ENCODE results near the gene PRKAR1A. TPM values are rescaled to one million over a fixed set of nuclear protein-coding genes. Genes with fewer than 3 reads are reported as not detected.

Gene PRKAR1A
- total RNA-seq, 4 donors from 2014 or later = 388 to 501 (median 431) TPM

DNA sequence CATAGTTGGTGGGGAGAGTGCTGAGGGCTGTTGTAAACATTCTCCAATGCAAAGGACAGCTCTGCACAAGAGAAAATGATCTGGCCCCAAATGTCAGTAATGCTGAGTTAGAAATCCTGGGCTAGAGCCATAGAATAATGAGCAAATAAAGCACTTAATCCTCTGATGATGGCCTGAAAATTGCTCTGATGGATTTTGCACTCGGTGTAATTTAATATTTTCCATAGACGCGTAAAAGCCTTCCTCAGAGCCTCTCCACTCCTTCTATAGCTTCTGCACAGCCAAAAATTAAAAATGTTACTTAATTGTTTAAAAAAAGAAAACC, 65.2 kb downstream of the PRKAR1A start:
- TF ChIP-seq, protein P1, sequence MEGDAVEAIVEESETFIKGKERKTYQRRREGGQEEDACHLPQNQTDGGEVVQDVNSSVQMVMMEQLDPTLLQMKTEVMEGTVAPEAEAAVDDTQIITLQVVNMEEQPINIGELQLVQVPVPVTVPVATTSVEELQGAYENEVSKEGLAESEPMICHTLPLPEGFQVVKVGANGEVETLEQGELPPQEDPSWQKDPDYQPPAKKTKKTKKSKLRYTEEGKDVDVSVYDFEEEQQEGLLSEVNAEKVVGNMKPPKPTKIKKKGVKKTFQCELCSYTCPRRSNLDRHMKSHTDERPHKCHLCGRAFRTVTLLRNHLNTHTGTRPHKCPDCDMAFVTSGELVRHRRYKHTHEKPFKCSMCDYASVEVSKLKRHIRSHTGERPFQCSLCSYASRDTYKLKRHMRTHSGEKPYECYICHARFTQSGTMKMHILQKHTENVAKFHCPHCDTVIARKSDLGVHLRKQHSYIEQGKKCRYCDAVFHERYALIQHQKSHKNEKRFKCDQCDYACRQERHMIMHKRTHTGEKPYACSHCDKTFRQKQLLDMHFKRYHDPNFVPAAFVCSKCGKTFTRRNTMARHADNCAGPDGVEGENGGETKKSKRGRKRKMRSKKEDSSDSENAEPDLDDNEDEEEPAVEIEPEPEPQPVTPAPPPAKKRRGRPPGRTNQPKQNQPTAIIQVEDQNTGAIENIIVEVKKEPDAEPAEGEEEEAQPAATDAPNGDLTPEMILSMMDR (IDR thresholded peaks at IDR 0.05; ENCODE audit: low read depth) = no peak

DNA sequence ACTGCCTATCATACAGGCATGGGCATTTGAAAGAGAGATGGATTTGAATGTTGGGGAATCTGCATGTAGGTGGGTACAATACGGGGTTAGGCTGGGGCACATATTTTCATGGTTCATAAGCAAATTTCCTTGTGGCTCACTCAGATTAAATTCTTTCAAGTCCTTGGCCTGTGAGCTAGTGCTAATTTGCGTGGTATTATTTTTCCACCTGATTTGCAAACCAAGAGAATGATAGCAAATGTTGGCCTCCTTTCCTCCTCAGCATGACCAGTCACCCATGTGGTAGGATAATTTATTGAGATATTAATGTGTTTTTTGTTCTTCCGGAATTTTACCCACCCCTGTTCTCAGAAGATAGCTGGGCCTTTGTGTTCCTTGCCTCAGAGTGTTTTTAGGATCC, 66.0 kb downstream of the PRKAR1A start:
- TF ChIP-seq, protein P1 (IDR thresholded peaks at IDR 0.05; ENCODE audit: low read depth) = no peak

DNA sequence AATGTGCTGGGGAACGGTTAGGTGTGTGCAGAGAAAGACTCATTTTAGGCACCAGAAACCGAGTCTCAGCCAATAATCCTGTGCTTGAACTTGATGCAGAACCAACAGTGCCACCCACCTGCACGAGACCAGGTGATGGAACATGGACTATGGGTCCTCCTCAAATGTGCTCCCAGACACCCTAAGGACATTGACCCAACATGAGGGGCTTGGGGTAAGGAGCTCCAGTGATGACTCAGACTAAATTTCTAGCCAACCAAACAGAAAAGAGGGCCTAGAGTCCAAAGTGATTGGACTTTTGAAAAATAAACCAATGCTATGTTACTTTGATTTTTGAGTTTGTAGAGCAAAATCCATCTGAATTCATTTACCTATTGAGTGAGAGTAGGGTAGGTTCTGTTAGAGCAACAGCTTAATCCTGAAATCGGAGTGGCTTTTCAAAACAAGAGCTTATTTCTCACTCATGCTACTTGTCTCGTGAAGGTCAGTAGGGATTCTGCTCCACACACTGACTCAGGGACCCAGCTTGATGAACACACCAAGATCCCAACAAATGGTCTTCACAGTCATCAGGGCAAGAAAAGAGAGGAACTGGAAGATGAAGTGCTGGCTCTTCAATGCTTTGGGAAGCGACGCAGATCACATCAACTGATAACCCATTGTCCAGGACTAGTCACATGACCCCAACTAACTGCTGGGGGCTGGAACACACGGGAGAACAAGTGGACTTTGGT, 67.1 kb downstream of the PRKAR1A start:
- TF ChIP-seq, protein P1 (IDR thresholded peaks at IDR 0.05; ENCODE audit: low read depth) = no peak

DNA sequence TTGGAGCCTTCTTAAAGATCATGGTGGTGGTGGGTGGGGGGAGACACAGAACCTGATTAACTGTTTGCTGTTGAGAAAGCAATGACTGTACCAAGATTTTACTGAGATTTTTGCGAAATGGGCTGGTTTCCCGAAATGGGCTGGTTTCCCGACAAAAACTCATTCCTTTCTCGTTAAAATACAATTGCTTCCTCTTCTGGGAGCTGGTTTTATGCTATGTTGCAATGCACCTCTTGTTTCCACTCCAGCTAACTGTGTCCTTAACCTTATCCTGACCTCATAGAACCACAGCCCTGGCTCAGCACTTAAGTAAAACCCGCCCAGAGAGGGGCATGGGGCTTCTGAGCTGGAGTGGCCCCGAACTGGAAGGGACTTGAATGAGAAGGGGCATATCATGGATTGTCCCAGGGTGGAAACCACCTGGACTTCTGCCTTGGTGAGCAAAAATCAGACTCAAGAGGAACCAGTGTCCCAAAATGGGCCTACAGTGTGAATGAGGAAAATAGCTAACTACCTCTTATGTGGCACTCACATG, 68.1 kb downstream of the PRKAR1A start:
- TF ChIP-seq, protein P1 (IDR thresholded peaks at IDR 0.05; ENCODE audit: low read depth) = no peak

DNA sequence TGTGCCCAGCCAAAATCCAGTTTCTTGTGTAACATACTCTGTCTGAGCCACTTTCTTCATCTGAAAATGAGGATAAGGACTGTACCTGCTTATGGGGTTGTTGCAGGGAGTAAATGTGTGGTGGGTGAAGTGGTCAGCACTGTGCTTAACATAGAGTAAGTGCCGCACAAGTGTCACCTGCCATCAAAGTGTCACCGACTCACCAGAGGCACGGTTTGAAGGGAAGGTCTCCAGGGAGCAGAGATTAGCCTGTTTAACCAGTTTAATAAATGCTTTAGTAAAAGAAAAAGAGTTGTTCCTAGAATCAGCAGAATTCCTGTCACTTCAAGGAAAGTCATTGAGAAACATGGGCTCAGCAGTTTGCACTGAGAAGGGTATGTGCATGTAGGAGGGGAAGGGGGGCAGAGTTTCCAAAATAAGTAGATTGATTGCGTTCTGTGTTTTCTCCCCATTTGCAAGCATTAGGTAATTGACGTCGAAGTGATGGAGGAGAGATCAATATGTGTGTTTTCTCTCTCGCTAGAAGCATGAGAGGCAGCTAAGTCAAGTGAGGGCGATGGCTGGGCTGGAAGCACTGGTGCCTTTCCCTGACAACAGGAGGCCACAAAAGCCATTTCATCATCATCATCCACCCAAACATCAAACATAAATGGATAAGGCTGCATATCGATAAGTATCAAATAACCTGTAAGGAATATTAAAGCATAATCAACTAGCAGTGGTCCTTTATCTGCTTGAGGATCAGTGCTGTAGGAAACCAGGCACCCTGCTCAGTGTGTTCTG, 69.8 kb downstream of the PRKAR1A start:
- TF ChIP-seq, protein P1 (IDR thresholded peaks at IDR 0.05; ENCODE audit: low read depth) = no peak

DNA sequence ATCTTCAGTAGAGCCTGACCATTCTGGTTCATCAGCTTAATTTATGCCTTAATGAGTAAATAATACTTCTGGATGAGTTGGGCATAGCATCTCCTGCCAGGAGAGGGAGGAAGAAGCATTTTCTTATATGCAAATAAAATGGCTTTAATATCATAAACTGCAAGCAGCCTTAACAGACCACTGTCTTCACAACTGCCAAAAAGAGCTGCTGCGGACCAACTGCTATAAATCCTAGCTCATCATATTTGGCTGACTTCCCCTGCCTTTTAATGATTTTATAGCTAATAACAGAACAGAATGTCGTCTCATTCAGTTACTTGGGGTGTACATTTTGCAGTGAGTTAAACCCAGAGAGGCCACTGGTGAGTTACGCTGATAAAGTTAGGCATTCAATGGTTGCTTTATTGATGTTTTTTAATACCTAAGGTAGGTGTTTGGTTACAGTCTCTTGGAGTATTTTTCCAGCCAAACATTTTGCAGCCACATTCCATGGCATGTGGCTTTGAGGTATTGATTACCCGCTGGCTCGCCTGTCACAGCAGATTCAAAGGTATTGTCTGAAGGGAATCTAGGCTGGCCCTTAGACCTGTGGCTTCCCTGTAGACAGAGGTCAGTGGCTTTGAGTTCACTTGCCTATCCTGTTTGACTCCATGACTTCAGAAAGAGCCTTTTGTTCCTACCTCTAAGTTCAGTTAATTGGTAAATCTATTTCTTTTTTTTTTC, 72.5 kb downstream of the PRKAR1A start:
- TF ChIP-seq, protein P1 (IDR thresholded peaks at IDR 0.05; ENCODE audit: low read depth) = no peak

DNA sequence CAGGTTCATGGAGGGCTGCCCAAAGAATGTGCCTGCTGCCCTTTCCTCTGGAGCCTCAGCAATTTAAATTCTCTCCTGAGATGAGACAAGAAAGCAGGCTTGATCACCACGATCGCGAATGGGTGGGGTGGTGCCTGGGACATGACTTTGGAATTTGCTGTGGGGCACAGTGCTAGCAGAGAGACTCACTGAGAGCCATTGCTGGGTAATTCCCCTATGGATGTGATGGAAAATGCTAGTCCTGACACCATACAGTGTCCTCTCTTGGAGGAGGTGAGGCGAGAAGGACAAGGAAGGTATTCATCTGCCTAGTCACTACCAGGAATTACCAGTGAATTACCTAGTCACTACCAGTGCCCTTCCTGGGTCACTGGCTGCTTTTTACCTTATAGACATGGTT, 73.4 kb downstream of the PRKAR1A start:
- TF ChIP-seq, protein P1 (IDR thresholded peaks at IDR 0.05; ENCODE audit: low read depth) = no peak

All from subcutaneous adipose tissue (tissue), 4 donors.